Calu3 (cell line): Measurements from ENCODE around the gene SULT1A1. TPM values are rescaled to one million over a fixed set of nuclear protein-coding genes. Genes with fewer than 3 reads are reported as not detected.
A peak's percentile ranks its signal among the peaks of the same experiment; 100 is the strongest.
"Not testable (repeated sequence)": the region's sequence is repeated elsewhere in the genome, so short reads cannot be mapped to it uniquely, and the experiment has no call there.

Experiments
- BruUV-seq: library from RNA; stranded (reverse); fragments of 400-500 nt; replicated peaks from 2 replicates; lab custom pipeline; 2021; lab: Mats Ljungman, UMichigan
- CTCF ChIA-PET: fragments of 300-600 bp; sonication (Branson Sonifier 250); formaldehyde crosslinking; loops from one replicate; lab custom pipeline; 2022; ENCODE audit warnings: antibody characterized with exemption; lab: Charles Lee
- DNase-seq: peaks from one replicate; pipeline ENCODE4 v3.0.0; 2022
- H3K27ac Mint-ChIP-seq: one replicate; pipeline ENCODE4 v1.8.0; 2022; ENCODE audit warnings: mixed read lengths; ENCODE audit not compliant: unreplicated experiment
- H3K27me3 Mint-ChIP-seq: one replicate; pipeline ENCODE4 v1.8.0; 2022; ENCODE audit warnings: mixed read lengths; ENCODE audit not compliant: unreplicated experiment
- H3K36me3 Mint-ChIP-seq: one replicate; pipeline ENCODE4 v1.8.0; 2022; ENCODE audit warnings: mild to moderate bottlenecking, moderate library complexity, mixed read lengths; ENCODE audit not compliant: insufficient read depth, unreplicated experiment
- H3K4me1 Mint-ChIP-seq: one replicate; pipeline ENCODE4 v1.8.0; 2022; ENCODE audit warnings: mild to moderate bottlenecking, low read depth, mixed read lengths; ENCODE audit not compliant: unreplicated experiment
- H3K4me3 Mint-ChIP-seq: one replicate; pipeline ENCODE4 v1.8.0; 2022; ENCODE audit warnings: mild to moderate bottlenecking, low read depth, moderate library complexity, mixed read lengths; ENCODE audit not compliant: unreplicated experiment
- H3K9me3 Mint-ChIP-seq: one replicate; pipeline ENCODE4 v1.8.0; 2022; ENCODE audit warnings: low read depth, mixed read lengths; ENCODE audit not compliant: unreplicated experiment
- intact Hi-C: fragments of 100-400 bp; cut with micrococcal nuclease; formaldehyde crosslinking; loops from one replicate; pipeline ENCODE4 v1.10.0; 2022; ENCODE audit not compliant: unreplicated experiment
- total RNA-seq: library from RNA; stranded (reverse); gene quantifications from 2 replicates; pipeline ENCODE4 v1.2.3, GENCODE V29; 2022
- TF ChIP-seq, protein P1 (sequence below): fragments of 200-600 bp; IDR thresholded peaks from one replicate; pipeline ENCODE4 v1.8.0; 2022; ENCODE audit warnings: antibody characterized with exemption; ENCODE audit not compliant: unreplicated experiment

SULT1A1 gene
- total RNA-seq, 1 experiment from 2014 or later: 14.0 TPM

DNA sequence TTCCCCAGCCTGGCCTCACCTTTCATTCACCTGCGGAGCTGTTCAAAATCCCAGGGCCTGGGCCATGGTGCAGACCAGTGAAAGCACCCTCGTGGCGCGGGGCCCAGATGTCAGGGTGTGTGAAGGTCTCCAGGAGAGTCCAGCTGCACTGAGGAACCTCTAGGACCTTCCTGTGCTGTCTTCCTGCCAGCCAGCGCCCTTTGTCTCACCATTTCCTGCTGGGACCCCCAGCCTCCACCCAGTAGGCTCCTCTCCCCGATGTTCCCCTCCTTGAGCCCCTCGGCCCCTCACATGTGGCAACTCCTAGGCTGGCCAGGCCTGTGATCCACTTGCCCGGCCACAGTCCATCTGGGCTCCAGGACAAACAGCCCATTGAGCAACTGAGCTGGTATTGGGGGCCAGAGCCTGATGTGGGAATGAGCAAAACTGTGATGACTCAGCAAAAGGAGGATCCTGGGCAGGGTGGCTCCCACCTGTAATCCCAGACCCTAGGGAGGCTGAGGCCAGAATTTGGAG, 13.7 kb downstream of the SULT1A1 start:
- Mint-ChIP-seq H3K9me3 (no peaks in the 10 kb centered on the region), H3K36me3 (peaks cover 23% of the 10 kb centered on the region), H3K4me1 (peaks cover 24% of the 10 kb centered on the region), H3K4me3 (peak overlapping the region; percentile 17), H3K27me3 (no peaks in the 10 kb centered on the region), H3K27ac (peak overlapping the region; percentile 25)
- intact Hi-C loops: no loop called here
- no peak for DNase-seq
- CTCF ChIA-PET: interaction anchor here (0.7 kb wide), 1 partner anchor 540 kb away, joined by 3 read pairs; no protein-coding TSS in a partner anchor
- TF ChIP-seq, protein P1, sequence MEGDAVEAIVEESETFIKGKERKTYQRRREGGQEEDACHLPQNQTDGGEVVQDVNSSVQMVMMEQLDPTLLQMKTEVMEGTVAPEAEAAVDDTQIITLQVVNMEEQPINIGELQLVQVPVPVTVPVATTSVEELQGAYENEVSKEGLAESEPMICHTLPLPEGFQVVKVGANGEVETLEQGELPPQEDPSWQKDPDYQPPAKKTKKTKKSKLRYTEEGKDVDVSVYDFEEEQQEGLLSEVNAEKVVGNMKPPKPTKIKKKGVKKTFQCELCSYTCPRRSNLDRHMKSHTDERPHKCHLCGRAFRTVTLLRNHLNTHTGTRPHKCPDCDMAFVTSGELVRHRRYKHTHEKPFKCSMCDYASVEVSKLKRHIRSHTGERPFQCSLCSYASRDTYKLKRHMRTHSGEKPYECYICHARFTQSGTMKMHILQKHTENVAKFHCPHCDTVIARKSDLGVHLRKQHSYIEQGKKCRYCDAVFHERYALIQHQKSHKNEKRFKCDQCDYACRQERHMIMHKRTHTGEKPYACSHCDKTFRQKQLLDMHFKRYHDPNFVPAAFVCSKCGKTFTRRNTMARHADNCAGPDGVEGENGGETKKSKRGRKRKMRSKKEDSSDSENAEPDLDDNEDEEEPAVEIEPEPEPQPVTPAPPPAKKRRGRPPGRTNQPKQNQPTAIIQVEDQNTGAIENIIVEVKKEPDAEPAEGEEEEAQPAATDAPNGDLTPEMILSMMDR: no peak
- TSS peak; percentile 42 for BruUV-seq

DNA sequence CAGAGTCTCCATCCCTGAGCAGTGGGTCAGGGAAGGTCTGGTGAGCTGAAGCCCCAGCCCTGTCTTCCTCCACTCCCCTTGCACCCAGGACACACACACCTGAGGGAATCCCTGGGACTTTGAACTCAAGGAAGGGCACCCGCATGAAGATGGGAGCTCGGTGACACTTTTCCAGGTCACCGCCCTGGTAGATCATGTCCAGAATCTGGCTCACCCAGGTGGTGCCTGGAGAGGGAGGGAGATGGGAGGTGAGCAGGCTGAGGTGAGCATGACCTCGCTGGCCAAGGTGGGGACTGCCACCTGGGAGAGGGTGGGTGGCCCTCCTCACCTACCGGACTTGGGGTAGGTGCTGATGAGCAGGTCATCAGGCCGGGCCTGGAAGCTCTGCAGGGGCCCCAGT, 14.4 kb downstream of the SULT1A1 start:
- H3K4me3 Mint-ChIP-seq, H3K27ac Mint-ChIP-seq, H3K9me3 Mint-ChIP-seq, DNase-seq, CTCF ChIA-PET, BruUV-seq, H3K27me3 Mint-ChIP-seq, intact Hi-C loops: not testable (repeated sequence)
- peaks cover 24% of the 10 kb centered on the region for H3K4me1 Mint-ChIP-seq
- H3K36me3 Mint-ChIP-seq: peaks cover 23% of the 10 kb centered on the region

DNA sequence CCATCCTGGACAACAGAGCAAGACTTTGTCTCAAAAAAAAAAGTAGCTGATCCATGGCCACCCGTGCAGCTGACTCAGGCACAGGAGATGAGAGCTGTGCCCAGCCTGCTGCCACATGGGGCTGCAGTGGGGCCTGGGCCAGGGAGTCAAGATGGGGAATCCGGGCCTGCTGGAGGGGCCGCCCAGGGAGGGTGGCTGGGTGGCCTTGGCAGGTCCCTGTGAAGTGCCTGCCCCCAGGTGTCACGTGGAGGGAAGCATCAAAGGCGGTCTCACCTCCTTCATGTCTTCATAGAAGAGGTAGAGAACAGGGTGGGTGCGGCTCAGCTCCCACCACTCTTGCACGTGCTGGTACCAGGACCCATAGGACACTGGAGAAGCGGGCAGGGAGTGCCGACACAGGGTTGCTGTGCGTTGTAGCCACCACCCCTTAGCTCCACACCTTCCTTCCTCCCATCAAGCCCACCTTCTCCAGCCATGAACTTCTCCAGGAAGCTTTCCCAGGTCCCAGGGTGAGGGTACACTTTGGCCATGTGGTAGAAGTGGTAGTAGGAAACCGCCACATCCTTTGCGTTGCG, 16.8 kb downstream of the SULT1A1 start:
- Mint-ChIP-seq H3K4me3 (no peak overlapping the region), H3K4me1 (peaks cover 23% of the 10 kb centered on the region), H3K27ac (no peak overlapping the region), H3K36me3 (peaks cover 23% of the 10 kb centered on the region), H3K27me3 (no peaks in the 10 kb centered on the region), H3K9me3 (no peaks in the 10 kb centered on the region)
- no TSS peak for BruUV-seq
- no peak for DNase-seq
- TF ChIP-seq, protein P1: no peak
- intact Hi-C loops: no loop called here
- CTCF ChIA-PET: no interaction called here

DNA sequence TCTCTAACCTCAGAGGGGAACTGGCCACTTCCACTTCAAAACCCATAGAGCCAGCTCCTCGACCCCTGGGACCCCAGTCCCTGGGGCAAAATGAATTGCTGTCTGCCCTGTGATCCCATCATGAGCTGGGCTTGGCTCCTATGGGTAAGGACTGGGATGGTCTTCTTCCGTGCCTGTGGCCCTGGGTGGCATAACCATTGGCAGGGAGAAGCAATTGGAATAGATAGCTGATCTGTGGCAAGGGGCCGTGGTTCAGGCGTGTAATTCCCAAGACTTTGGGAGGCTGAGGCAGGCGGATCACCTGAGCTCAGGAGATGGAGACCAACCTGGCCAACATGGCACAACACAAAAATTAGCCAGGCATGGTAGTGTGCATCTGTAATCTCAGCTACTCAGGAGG, 17.3 kb downstream of the SULT1A1 start:
- peaks cover 19% of the 10 kb centered on the region for H3K4me1 Mint-ChIP-seq
- no peak overlapping the region for H3K4me3 Mint-ChIP-seq
- H3K9me3 Mint-ChIP-seq: no peaks in the 10 kb centered on the region
- no peak overlapping the region for H3K27ac Mint-ChIP-seq
- intact Hi-C loops: no loop called here
- H3K36me3 Mint-ChIP-seq: peaks cover 23% of the 10 kb centered on the region
- CTCF ChIA-PET: no interaction called here
- BruUV-seq: no TSS peak
- TF ChIP-seq, protein P1: no peak
- H3K27me3 Mint-ChIP-seq: no peaks in the 10 kb centered on the region
- DNase-seq: no peak

DNA sequence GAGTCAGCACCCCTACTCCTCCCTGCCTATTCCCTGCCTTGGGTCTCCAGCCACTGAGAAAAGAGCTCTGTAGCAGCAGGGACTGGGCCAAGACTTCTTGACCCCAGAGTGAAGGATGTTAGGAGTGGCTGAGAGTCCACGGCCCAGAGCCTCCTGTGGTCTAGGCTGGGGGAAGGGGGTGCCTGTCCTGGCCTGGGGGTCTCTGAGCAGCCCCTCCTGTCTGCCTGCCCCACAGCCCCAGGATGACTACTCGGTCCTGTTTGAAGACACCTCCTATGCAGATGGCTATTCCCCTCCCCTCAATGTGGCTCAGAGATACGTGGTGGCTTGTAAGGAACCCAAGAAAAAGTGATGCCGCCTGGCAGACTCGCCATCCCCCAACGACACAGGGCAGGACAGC, 18.5 kb downstream of the SULT1A1 start:
- H3K27me3 Mint-ChIP-seq: no peaks in the 10 kb centered on the region
- H3K27ac Mint-ChIP-seq: no peak overlapping the region
- H3K4me1 Mint-ChIP-seq: peaks cover 14% of the 10 kb centered on the region
- BruUV-seq: no TSS peak
- CTCF ChIA-PET: interaction anchor here (0.6 kb wide), 1 partner anchor 29 kb away, joined by 3 read pairs; no protein-coding TSS in a partner anchor
- TF ChIP-seq, protein P1: no peak
- no peak for DNase-seq
- H3K4me3 Mint-ChIP-seq: no peak overlapping the region
- intact Hi-C loops: no loop called here
- H3K36me3 Mint-ChIP-seq: peaks cover 19% of the 10 kb centered on the region
- no peaks in the 10 kb centered on the region for H3K9me3 Mint-ChIP-seq
